Measurements from ENCODE around the gene BCAN. TPM values are rescaled to one million over a fixed set of nuclear protein-coding genes. Genes with fewer than 3 reads are reported as not detected.

The BCAN gene
- total and polyA plus RNA-seq, 2 of the 8 experiments (the other 6 are each of a cell fraction or from before 2014, with no cell fraction given): 4.5 to 24.0 TPM

- TF ChIP-seq CHD7 (IDR thresholded peaks at IDR 0.05; ENCODE audit: insufficient replicate concordance, low read length): no peak
Observed at GRCh38 chr1:156703336-156703735, 61.4 kb downstream of the BCAN start (continued).

Data from H1 (cell line).